Thymus (tissue), 11 donors: ENCODE data around the gene MT1X. TPM values are rescaled to one million over a fixed set of nuclear protein-coding genes. Genes with fewer than 3 reads are reported as not detected.
"Not testable (repeated sequence)": the region's sequence is repeated elsewhere in the genome, so short reads cannot be mapped to it uniquely, and the experiment has no call there.

ENCODE experiments used
- DNase-seq, 9 donors: peaks; one replicate each; pipeline ENCODE4 v3.0.0-alpha.2; 2013; ENCODE audit warnings: low spot score in 9 of 9, low read depth in 6 of 9, missing footprints in 1 of 9
- H3K27ac ChIP-seq, 2 donors: one replicate each; pipeline ENCODE4 v1.5.1; 2013; ENCODE audit warnings: control low read depth in 1 of 2, low read depth in 1 of 2, low read length in 1 of 2, mild to moderate bottlenecking in 1 of 2, moderate library complexity in 1 of 2
- H3K27me3 ChIP-seq, 2 donors: one replicate each; pipeline ENCODE4 v1.5.1; 2013; ENCODE audit warnings: low read length in 1 of 2; ENCODE audit not compliant: control insufficient read depth in 2 of 2, insufficient read depth in 1 of 2
- H3K36me3 ChIP-seq, 2 donors: one replicate each; pipeline ENCODE4 v1.5.1; 2013; ENCODE audit warnings: low read length in 1 of 2, mild to moderate bottlenecking in 1 of 2, moderate library complexity in 1 of 2; ENCODE audit not compliant: control insufficient read depth in 2 of 2, insufficient read depth in 2 of 2
- H3K4me1 ChIP-seq, 2 donors: one replicate each; pipeline ENCODE4 v1.5.1; 2013; ENCODE audit warnings: low read length in 2 of 2; ENCODE audit not compliant: control insufficient read depth in 2 of 2, insufficient read depth in 2 of 2
- H3K4me3 ChIP-seq, 2 donors: one replicate each; pipeline ENCODE4 v1.5.1; 2013; ENCODE audit warnings: low read length in 2 of 2, control low read depth in 1 of 2, mild to moderate bottlenecking in 1 of 2
- H3K9me3 ChIP-seq, 2 donors: one replicate each; pipeline ENCODE4 v1.5.1; 2013; ENCODE audit warnings: low read length in 1 of 2, mild to moderate bottlenecking in 1 of 2; ENCODE audit not compliant: control insufficient read depth in 2 of 2, insufficient read depth in 1 of 2
- WGBS: extraction: QIAGEN DNeasy Blood & Tissue Kit; methylation state at CpG from one replicate; pipeline ENCODE4 v1.1.7; 2013; 5-methylcytosine and 5-hydroxymethylcytosine counted together
- polyA plus RNA-seq: library from polyadenylated mRNA; stranded (reverse); fragments of 200-250 nt; gene quantifications from one replicate; pipeline ENCODE4 v1.2.3, GENCODE V29; 2013
- total RNA-seq: library from RNA; stranded (reverse); fragments of 120-200 nt; gene quantifications from one replicate; pipeline ENCODE4 v1.2.4, GENCODE V29; 2013
- donor health status: healthy.

MT1X gene
- total and polyA plus RNA-seq, 2 donors = 21.2 to 3,725 TPM

DNA sequence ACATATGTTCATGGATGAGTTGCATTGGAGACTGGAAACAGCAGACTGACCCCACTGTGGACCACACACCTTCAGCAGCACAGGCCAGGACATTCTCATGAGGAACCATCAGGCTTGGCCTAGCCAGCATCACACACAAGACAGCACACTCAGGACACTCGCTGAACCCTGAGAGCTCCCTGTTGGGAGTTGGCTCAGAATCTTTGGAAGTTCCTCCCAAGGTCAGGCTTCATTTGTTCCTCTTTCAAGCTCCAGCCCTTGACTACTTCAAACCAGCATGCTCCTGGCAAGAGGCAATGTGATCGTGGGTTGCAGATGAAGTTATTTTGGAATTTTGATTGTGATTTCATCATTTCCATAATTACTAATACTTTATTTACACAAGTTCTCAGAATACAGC, 10.6 kb upstream of the MT1X start:
- 93% methylated on average over 2 of the region's 2 CpGs for WGBS
- not testable (repeated sequence) for DNase-seq, H3K9me3 ChIP-seq, H3K36me3 ChIP-seq, H3K4me3 ChIP-seq, H3K27ac ChIP-seq
- Histone ChIP-seq H3K4me1 (peaks cover 14 to 19% of the 10 kb centered on the region in 2 donors), H3K27me3 (peaks cover 59 to 93% of the 10 kb centered on the region in 2 donors)

DNA sequence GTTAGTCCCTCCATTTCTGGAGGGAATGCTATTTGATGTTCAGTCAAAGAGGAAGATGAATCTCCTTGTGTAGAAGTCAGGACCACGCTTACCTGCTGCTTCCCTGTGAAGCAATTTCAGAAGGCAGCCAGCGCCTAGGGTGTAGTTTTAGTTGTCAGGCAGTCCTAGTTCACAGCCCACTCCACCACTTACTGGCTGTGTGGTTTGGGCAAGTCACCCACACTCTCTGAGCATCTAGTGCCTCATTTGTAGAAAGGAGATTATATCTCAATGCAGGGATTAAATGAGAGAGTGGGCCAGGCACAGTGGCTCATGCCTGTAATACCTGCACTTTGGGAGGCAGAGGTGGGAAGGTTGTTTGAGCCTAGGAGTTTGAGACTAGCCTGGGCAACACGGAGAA, 10.1 kb upstream of the MT1X start:
- WGBS = 98% methylated on average over 3 of the region's 3 CpGs
- H3K9me3 ChIP-seq, DNase-seq, H3K36me3 ChIP-seq, H3K27ac ChIP-seq, H3K4me3 ChIP-seq: not testable (repeated sequence)
- Histone ChIP-seq H3K4me1 (peaks cover 14 to 22% of the 10 kb centered on the region in 2 donors), H3K27me3 (peaks cover 56 to 93% of the 10 kb centered on the region in 2 donors)

DNA sequence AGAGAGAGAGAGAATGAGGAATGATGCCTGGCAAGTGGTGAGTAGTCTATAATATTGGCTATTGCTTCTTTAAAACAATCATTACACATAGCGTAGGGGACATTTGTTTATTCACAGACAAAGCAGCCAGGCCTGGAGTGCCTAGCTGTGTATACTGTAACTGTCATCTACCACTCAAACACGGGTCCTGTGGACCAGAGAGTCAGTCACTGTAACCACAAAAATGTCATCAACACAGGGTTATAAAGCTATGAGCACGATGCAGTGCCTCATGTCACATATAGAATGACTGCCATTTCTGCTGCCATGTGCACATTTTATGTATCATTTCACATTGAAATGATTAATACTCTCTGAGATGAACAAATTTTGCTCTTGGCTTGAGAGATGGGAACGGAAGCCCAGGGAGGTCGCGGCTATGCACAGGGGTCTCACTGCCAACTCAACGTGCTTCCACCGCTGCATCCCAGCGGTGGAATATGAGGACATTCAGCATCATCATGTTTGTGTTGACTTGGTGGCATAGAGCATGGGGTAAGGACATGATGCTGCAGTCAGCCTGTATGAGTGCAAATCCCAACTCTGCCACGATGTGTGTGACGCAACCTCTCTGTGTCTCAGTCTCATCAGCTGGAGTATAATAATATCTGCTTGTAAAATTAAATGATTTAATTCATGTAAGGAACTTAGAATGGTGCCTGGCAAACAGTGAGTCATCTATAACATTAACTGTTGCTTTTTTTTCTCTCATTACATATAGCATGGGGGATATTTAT, 9.3 kb upstream of the MT1X start:
- DNase-seq = no peak
- Histone ChIP-seq H3K27ac (no peak overlapping the region), H3K36me3 (no peaks in the 10 kb centered on the region), H3K4me1 (peaks cover 10 to 17% of the 10 kb centered on the region in 2 donors), H3K4me3 (no peak overlapping the region), H3K27me3 (peaks cover 48 to 90% of the 10 kb centered on the region in 2 donors), H3K9me3 (no peaks in the 10 kb centered on the region)
- WGBS = 91% methylated on average over 11 of the region's 11 CpGs

- no peak overlapping the region for H3K4me3 ChIP-seq
- peaks cover 9 to 17% of the 10 kb centered on the region in 2 donors for H3K4me1 ChIP-seq
- peak in 3 of 9 donors; percentile 37 to 56 (median 45) for DNase-seq
- peaks cover 39 to 86% of the 10 kb centered on the region in 2 donors for H3K27me3 ChIP-seq
- H3K27ac ChIP-seq = no peak overlapping the region
- H3K9me3 ChIP-seq = no peaks in the 10 kb centered on the region
- 33% methylated on average over 12 of the region's 12 CpGs for WGBS
- H3K36me3 ChIP-seq = no peaks in the 10 kb centered on the region
These were observed 8.3 kb upstream of the MT1X start for GRCh38 chr16:56673921-56674320.

DNA sequence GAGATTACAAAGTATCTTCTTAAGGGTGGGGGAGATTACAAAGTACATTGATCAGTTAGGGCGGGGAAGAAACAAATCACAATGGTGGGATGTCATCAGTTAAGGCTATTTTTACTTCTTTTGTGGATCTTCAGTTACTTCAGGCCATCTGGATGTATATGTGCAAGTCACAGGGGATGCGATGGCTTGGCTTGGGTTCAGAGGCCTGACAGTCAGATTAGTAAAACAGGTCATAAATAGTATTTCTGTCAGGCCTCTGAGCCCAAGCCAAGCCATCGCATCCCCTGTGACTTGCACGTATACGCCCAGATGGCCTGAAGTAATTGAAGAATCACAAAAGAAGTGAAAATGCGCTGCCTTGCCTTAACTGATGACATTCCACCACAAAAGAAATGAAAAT, 7.7 kb upstream of the MT1X start:
- H3K4me3 ChIP-seq, H3K9me3 ChIP-seq, H3K36me3 ChIP-seq, H3K27ac ChIP-seq, DNase-seq: not testable (repeated sequence)
- peaks cover 33 to 80% of the 10 kb centered on the region in 2 donors for H3K27me3 ChIP-seq
- WGBS = 93% methylated on average over 6 of the region's 6 CpGs
- peaks cover 9 to 15% of the 10 kb centered on the region in 2 donors for H3K4me1 ChIP-seq

DNA sequence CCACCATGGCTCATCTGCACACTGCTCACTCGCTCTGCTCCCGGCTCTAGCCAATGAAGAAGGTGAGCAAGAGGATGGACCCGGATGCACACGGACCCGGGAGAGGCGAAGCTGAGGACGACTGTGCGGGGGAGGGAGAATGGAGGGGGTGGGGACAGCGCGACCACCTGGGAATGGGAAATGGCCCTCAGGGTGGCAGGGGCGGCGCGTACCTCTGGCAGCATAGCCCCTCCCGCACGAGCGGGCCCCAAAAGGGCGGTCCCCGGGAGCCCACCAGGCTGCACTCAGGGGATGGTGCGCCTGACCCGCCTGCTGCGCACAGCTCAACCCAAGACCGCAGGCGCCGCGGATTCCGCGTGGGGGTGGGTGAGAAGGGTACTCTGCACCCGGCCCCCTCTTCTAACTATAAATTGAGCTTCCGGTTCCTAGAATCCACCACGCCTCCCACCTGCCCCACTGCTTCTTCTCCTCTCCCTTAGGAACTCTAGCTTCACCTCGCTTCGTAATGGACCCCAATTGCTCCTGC, 6.5 kb upstream of the MT1X start:
- no peak overlapping the region for H3K27ac ChIP-seq
- H3K4me1 ChIP-seq = peaks cover 9 to 14% of the 10 kb centered on the region in 2 donors
- DNase-seq = peak in 4 of 9 donors; percentile 37 to 75 (median 56)
- H3K27me3 ChIP-seq = peaks cover 23 to 68% of the 10 kb centered on the region in 2 donors
- WGBS = 3% methylated on average over 32 of the region's 32 CpGs
- peak overlapping the region; percentile 31 to 54 for H3K4me3 ChIP-seq
- H3K36me3 ChIP-seq = no peaks in the 10 kb centered on the region
- no peaks in the 10 kb centered on the region for H3K9me3 ChIP-seq

DNA sequence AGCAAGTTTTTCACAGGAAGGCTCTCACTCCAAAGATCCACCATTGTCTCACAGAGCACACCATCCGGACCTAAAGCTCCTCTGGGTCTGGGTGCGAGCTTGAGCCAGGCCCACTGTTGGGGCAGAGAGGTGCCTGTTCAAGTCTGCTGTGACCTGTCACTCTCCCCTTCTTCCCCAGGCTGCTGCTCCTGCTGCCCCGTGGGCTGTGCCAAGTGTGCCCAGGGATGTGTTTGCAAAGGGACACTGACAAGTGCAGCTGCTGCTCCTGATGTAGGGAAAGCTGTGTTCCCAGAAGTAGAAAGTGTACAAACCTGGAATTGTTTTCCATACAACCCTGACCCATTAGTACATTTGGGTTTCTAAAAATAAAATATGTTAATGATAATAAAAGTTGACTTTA, 4.8 kb upstream of the MT1X start:
- Histone ChIP-seq H3K27me3 (peaks cover 12 to 57% of the 10 kb centered on the region in 2 donors), H3K4me3 (no peak overlapping the region), H3K27ac (no peak overlapping the region), H3K36me3 (no peaks in the 10 kb centered on the region), H3K4me1 (peaks cover 9 to 22% of the 10 kb centered on the region in 2 donors), H3K9me3 (no peaks in the 10 kb centered on the region)
- WGBS = 91% methylated on average over 3 of the region's 3 CpGs
- no peak for DNase-seq

DNA sequence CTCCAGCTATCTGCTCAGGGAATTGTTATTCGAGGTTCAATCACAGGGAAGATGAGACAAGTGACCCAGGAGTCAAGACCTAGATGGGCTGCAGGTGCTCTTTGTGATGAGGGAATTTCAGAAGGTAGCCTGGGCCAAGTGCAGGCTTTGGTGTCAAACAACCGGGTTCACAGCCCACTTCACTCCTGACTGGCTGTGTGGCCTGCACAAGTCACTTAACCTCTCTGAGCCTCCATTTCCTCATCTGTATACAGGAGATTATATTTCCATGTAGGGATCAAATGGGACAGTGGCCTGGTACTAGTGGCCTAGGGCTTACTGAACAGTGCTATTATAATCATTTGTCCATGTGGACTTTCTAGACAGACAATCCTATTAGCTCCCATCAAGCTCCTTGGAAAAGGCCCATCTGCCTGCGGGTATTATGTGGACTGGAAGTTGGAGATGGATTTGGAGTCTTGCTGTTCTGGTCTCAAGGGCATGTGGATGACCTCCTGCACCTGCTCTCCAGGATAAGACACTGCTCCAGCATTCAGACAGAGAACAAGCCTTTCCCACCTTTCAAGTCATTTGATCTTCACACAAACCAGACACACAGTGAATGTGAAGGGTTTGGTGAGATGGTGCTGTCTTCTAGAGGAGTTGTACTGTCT, 3.1 kb upstream of the MT1X start:
- Histone ChIP-seq H3K36me3 (no peaks in the 10 kb centered on the region), H3K27ac (no peak overlapping the region), H3K4me1 (peaks cover 24 to 36% of the 10 kb centered on the region in 2 donors), H3K27me3 (peaks cover 4 to 47% of the 10 kb centered on the region in 2 donors), H3K9me3 (no peaks in the 10 kb centered on the region), H3K4me3 (no peak overlapping the region)
- 94% methylated on average over 3 of the region's 3 CpGs for WGBS
- DNase-seq = no peak

DNA sequence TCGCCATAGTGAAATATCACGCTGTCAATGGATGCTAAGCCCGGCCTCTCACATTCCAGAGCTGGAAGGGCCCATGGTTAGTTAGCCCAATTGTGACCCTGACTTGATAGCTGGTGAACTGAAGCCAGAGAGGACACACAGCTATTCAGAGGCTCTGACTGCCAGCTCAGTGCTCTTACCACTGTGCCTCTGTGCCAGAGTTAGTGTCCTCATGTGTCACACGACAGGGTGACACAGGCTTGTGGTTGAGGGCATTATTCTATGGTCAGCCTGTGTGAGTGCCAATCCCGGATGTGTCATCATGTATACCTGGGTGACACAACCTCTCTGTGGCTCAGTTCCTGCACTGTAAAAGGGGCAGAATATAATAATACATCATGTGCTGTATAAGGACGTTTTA, 2.5 kb upstream of the MT1X start:
- no peak overlapping the region for H3K27ac ChIP-seq
- H3K9me3 ChIP-seq = no peaks in the 10 kb centered on the region
- peaks cover 27 to 36% of the 10 kb centered on the region in 2 donors for H3K4me1 ChIP-seq
- DNase-seq = no peak
- H3K4me3 ChIP-seq = no peak overlapping the region
- H3K36me3 ChIP-seq = no peaks in the 10 kb centered on the region
- H3K27me3 ChIP-seq = peaks cover 4 to 46% of the 10 kb centered on the region in 2 donors
- 98% methylated on average over 6 of the region's 6 CpGs for WGBS
